Stimulated activated CD4-positive, alpha-beta T cell treated with anti-CD3 and anti-CD28 coated beads, Interleukin-15, amount 100 ng/mL, for 48 hours (primary cell): ENCODE results near the gene REXO1.

Experiments
- DNase-seq, 2 donors: peaks; one replicate each; pipeline ENCODE4 v3.0.0-alpha.2; 2020; ENCODE audit warnings: low read depth in 2 of 2

Gene REXO1

DNA sequence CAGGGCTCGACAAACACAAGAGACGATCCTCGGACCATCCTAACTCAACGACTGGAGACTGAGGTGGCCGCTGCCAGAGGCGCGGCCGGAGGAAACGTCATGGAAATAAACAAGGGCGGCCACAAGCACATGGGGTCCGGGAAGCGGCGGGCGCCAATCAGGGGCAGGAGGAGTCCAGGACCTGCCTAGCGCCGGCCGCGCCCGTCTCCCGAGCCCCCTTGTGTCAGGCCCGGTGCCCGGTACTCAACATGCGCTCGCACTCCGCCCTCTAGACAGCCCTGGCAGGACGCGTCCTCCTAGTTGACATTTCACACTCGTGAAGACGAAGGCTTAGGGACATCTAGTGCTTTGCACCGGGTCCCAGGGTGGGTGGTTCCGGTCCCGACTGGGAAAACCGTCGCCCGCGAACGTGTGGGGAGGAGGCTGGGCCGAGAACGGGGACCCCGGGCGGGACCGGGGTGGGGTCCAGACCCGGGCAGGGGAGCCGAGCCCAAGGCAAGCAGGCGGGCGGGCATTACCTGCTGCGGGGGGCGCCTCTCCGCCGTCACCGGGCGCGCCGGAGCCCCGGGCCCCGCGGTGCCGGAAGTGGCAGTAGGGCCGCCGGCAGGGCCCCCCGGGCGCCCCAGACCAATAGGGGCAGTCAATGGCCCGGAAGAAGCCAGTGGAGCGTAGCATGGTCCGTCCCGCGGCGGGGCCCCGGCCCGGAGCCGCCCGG, 442 bp downstream of the REXO1 start:
- DNase-seq: no peak

DNA sequence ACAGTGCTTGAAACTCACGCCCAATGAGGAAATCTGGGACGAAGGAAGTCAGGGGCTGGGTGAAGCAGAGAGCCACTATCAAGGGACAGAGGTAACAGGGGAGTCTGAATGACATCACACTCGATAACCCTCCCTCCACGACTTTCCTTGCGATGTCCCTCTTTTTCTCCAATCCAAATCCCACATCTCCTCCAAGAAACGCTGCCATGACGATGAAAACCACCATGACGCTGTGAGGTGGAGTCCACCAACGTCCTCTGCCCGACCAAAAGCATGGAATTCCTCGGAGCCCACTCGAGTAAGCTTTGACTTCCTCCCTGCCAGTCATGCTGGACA, 967 bp downstream of the REXO1 start:
- no peak for DNase-seq

DNA sequence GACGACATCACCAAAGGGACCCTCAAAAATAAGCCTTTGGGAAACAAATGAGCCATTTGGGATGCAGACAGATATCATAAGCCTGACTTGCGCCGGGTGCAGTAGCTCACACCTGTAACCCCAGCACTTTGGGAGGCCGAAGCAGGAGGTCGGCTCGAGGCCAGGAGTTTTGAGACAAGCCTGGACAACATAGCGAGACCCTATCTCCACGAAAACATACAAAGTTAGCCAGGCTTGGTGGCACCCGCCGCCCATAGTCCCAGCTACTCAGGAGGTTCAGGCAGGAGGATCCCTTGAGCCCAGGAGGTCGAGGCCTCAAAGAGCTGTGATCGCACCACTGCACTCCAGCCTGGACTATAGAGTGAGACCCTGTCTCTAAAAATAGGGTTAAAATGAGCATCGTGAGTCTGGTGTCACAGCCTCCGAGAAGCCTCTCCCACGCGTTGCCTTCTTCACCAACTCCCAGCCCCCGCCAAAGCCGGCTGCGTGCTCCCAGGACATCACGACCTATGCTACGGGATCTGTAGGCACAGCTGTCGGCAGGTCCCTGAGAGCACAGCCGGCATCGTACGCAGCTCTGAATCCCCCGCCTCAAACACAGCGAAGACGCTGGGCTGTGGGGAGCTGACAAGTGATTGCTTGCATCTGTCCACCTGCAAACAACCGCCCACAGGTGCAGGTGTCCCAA, 1.6 kb downstream of the REXO1 start:
- DNase-seq: no peak

DNA sequence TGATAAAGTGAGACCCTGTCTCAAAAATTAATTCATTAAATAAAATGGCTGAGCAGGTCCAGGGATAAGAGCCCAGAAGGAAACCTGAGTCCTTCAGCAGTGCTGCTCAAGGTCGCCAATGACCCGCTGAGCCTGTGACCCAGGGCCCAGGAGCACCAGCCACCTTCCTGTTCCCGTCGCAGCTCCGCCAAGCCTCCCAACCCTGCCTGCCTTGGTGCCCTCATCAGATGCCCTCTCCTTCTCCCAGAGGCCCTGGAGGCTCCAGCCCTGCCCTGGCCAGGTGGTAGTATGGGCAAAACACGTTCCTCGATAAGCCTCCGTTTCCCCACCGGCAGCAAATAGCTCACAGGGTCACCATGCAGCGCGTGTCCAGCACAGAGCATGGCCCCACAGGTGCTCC, 2.6 kb downstream of the REXO1 start:
- no peak for DNase-seq

DNA sequence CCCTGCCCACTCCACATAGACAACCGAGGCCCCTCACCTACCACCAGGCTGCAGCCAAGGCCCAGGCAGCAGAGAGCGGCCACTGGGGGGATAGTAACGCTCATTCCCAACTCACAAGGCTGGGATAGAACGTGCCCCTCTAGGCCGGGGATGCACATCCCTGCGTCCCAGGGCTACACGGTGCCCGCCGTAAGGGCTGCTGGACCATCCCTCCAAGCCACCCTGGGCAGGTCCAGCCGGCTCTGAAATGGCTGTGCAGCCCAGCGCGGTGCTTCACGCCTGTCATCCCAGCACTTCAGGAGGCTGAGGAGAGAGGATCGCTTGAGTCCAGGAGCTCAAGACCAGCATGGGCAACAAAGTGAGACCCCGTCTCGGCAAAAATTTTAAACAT, 3.2 kb downstream of the REXO1 start:
- DNase-seq: no peak

DNA sequence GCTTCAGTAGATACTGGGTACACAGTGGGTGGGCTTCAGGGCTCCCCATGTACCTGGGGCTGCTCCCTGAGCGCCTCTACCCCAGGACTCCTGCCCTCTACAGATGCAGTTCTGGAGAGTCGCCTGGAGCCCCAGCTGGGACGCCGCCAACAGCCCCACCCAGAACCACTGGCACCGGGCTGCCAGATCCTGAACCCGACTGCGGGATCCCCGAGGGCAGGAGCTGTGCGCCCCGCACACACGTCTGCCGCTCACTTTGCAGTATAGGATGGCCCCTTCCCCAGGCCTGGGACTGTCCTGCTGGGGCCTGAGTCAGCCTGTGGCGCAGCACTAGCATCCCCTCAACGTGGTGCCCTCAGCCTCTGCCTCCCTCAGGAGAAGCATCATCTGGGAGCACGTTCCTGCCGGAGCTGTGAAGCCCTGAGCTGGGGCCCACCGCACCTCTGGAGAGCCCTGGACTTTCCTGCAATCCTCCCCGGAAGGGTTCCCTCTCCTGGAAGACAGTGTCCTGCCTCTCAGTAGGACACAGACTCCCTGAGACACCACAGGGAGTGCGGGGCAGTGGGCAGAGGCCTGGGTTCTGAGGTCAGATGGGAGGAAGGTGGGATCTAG, 3.7 kb downstream of the REXO1 start:
- DNase-seq: no peak

DNA sequence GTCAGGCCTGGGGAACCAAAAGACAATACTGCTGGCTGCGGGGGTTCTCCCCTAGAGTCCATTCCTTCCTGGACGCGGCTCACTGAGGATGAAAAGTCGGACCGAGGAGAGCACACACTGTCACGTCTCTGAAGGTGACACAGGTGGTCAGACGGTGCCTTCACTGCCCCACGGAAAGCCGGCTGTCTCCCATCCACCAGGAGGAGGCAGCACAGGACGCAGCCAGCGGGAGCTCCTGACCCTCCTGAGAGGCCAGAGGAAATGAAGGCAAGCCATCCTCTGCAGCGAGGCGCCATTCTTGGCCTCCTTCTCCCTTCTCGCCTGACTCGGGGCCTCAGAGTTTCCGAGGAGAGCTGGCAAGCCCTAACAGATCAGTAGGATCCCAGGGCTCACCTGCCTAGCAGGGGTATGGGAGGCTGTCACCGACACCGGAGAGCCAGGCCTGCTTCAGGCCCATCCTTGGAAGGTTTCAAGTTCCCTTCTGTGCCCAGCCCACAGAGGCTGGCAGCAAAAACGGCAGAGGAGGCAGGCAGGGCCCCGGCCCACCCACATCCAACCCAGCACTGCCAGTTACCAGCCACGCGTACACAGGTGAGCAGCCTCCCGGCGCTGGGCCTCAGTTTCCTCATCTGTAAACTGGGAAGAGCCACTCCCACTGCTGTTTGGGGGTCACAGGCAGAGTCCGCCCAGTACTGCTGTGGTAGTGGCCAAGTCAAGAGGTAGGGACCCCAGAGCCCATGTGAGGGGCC, 4.5 kb downstream of the REXO1 start:
- DNase-seq: no peak

DNA sequence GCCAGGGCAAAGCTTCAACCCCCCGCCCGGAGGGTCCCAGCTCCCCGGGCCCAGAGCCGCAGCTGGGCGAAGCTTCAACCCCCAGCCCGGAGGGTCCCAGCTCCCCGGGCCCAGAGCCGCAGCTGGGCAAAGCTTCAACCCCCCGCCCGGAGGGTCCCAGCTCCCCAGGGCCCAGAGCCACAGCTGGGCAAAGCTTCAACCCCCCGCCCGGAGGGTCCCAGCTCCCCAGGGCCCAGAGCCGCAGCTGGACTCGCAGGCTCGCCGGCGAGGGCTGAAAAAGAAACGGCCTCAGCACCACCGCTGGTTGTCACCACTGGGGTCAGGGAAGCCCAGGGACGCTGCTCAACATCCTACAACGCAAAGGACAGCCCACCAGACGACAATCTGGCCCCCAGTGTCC, 5.2 kb downstream of the REXO1 start:
- DNase-seq: no peak

DNA sequence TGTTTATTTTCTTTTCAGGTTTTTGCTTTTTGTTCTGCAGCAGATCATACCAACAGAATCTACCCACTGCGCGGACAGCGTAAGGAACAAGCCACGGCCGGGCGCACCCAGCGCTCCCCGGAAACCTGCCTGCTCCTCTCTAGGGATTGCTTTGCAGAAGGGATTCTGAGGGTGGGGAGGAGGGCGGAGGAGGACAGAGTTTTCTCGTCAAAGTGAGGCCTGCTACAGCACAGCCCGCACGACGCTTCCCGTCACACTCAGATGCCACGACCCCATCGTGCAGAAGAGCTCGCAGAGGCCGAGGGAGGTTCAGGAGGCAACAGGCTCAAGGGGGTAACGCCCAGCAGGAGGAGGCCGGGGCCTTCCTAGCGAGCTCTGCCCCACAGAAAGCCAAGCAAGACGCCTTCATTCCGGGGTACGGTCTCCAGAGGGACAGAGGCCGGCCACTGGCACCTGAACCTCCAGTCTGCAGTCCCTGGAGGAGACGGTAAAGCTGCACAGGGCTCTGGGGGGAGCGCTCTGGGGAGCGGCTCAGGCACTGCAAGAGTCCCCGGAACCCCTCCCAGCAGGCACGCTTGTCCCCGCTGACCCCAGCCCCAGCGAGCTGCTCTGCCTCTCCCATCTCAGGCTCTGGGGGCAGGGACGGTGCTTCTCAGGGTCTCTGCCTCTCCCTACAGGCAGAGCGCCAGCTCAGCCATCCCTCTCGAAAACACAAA, 6.9 kb downstream of the REXO1 start:
- no peak for DNase-seq

DNA sequence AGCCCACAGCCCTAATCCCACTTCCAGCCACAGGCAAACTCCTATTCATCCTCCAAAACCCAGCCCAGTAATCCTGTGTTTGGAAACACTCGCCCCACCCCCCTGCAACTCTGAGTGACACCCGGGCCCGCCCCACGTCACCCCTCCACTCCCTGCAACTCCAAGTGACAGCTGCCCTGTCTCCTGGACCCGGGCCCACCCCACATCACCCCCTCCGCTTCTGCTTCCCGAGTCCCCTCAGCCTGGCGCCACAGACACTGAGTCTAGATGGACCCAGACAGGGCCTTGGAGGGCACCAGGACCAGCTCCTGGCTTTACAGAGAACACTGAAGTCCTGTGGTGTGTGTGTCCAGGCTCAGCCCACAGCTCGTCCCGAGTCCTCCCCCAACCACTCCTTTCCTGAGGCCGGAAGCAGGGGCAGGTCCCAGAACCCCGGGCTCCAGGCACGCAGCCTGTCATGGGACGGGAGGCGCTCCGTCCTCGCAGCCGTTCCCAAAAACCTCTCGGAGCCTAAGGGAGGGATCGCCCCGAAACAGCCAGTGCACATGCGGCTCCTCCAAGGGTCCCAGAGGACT, 7.7 kb downstream of the REXO1 start:
- no peak for DNase-seq

DNA sequence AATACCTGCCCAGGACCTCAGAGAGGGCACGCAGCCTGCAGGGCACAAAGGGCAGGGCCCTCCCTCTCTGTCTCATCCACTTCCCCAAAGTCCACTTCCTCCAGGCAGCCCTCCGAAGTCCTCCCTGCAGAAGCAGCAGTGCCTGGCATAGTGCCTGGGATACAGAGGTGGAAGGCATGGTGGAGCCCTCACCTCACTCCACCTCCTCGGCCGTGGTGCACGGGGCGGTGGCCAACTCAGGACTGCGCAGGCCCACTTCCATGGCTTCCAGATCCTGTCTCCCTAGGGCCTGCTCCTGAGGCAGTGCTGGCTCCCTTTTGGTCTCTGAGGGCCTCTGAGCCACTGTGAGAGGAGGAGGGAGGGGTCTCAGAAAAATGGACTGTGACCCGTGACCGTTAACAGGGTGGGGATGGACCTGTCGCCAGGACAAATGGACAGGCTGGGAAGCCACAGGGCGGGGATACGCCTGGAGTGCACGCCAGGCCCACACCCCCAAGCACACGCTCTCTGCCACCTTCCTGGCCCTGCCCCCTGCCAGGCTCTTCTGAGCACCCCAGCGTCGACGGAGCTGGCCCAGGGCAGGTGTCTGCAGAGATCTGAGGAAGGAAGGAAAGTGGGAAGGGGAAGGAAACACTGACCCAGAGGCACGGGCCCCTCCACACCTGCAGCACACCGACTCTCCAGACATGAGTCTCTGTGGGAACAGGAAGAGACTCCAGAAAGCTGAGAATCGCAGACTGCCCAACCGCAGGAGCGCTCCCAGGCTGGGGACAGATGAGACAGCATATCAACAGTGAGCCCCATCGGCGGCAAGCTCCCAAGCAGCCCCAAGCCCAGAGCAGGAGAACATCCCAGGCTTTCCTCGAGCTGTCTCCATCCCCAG, 8.4 kb downstream of the REXO1 start:
- no peak for DNase-seq

DNA sequence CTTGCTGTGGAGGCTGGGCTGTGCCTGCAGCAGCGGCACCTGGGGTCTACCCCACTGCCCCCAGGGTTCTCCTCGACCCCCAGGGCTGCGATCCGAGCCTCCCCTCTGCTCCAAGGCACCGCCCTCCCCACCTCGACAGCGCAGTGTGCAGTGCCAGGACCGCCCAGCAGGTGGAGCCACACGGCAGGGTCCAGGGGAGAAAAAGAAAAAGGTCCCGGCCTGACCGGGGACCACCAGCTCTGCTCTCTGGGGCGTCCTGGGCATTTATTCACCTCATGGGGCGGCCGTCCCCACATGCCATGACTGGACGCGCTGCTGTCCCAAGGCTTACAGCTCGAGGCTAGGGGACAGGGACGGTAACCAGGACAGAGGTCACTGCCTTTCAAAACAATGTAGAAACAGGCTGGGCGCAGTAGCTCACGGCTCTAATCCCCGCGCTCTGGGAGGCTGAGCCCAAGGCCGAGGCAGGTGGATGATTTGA, 10.6 kb downstream of the REXO1 start:
- peak in 1 of 2 donors; percentile 54 for DNase-seq

DNA sequence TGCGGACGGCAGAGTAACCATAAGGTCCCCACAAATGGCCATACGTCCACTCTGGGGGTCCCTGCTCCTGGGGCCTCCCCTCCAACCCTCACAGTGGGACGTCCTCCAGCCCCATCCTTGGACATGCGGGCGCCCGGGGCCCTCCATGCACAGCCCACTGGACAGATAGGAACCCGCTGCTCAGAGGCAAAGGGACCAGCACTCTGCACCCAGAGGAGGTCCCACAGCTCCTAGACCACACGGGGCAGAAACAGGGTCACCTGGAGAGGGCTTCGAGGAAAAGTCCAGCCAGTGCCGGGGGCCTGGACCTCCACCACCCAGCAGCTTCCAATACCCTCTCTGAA, 11.1 kb downstream of the REXO1 start:
- DNase-seq: no peak

DNA sequence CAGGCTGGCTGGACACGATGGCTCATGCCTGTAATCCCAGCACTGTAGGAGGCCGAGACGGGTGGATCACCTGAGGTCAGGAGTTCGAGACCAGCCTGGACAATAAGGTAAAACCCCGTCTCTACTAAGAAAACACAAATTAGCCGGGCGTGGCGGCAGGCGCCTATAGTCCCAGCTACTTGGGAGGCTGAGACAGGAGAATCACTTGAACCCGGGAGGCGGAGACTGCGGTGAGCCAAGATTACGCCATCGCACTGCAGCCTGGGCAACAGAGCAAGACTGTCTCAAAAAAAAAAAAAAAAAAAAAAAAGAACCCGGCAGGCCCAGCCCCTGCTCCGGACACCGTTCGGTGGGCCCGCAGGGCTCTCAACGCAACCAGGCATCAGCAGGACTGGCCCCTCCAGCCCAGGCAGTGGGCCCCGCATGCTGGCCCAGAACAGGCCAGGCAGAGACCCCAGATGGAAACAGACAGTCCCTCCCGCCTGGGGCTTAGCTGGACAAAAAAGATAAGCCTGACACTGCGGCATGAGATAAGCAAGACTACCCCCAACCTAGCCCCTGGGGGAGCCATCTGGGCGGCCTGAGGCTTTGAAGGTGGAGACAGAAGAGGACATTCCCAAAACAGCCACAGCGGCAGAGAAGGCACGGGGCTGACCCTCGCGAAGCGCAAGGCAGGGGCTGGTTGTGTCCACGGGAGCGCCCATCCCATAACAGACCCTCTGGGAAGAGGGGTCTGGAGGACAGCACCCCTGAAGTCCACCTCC, 11.6 kb downstream of the REXO1 start:
- no peak for DNase-seq

DNA sequence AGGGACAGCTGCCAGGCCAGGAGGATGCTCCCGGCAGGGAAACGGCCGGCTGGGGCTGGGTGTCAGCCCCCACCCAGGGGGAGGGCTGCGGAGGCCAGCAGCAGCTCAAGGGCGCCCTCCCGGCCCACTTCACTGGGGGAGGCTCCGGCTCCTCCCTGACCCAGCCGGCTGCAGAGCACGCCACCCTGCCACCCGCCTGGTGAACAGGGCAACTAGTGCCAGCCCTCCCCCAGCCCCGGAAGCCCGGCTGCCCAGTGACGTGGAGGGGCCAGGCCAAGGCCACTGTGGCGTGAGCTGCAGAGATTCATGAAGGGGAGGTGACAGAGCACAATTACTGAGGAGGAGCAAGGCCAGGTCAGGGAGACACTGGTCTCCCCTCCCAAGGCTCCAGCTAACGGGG, 14.7 kb downstream of the REXO1 start:
- DNase-seq: no peak

DNA sequence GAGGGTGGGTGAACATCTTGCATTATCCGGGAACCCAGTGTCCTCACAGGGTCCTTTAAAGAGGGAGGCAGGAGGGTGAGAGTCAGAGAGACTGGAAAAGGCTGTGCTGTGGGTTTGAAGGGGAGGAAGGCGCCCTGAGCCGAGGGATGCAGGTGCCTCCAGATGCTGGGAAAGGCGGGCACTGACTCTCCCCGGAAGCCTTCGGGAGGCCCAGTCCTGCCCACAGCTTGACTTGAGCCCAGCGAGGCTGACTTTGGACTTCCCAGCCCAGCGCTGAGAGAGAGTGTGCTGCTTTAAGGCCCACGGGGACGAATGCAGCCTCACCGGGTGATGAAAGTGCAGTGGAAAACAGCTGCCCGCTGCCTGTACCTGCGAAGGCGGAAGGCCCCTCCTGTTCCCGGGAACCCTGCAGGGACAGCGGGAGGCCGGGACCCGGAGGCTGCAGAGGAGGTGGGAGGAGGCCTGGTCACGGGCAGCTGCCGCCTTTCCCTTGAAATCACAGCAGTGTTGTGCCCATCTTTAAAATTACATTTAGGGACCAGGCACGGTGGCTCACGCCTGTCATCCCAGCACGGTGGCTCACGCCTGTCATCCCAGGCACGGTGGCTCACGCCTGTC, 16.1 kb downstream of the REXO1 start:
- no peak for DNase-seq

DNA sequence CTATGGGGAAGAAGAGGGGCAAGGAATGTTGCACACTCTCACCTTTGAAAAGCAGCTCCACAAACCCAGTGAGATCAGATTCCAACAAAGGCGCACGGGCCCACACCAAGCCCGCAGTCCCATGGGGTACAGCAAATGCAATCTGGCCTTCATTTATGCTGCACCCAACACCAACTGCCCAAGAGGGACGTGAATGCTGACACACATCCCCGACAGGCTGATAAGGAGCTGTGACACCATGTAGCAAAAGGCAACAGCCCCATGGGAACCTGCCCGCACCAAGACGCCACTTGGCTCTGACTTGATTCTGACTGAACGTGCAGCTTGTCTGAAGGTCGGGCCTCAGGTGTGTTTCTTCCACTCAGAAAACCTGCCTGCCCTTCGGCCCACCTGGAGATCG, 17.3 kb downstream of the REXO1 start:
- no peak for DNase-seq

DNA sequence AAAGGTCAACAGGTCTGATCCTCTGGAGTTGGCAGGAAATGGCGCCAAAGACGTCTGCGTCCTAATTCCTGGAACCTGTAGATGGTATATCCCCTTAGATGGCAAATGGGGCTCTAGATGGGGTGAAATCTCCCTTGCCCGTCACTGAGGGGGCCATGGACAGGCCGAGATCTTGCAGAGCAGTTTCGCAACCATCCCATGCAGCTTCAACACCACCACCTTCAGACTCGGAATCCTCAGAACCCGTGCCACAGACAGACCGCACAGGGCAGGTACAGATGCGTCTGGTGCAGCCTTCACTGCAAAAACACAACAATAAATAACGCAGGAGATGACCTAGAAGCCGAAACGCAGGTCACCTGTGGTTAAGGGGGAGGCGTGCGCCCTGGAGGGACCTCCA, 17.7 kb downstream of the REXO1 start:
- no peak for DNase-seq

DNA sequence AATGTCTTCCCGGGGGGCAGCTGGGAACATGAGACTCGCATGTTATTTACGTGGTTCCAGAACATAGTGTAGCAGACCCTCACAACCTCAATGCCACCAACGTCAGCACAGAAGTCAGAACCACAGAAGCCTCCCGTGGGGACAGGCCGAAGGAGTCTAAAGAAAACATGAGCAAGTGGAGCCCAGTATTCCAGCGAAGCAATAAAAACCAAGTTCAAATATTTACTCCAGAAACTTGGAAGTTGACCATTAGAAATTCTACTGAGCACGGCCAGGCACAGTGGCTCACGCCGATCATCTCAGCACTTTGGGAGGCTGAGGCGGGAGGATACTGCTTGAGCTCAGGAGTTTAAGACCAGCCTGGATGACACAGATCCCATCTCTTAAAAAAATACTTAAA, 18.3 kb downstream of the REXO1 start:
- no peak for DNase-seq
